ENCODE results near the gene VEGFB.

Gene VEGFB

GRCh38 chr11:64258356-64258755 lies 24.0 kb downstream of the VEGFB start:
- H3K4me1 ChIP-seq (ENCODE audit: insufficient read depth, insufficient read length), result peaks cover 13% of the 10 kb centered on the region
- DNase-seq (ENCODE audit: low read depth, low spot score), result no peak
- H3K4me3 ChIP-seq (ENCODE audit: insufficient read length, low read depth), result no peak overlapping the region
- no peaks in the 10 kb centered on the region for H3K27me3 ChIP-seq (ENCODE audit: insufficient read depth, insufficient read length)
- H3K9me3 ChIP-seq (ENCODE audit: insufficient read depth, low read length), result no peaks in the 10 kb centered on the region
- no peak for TF ChIP-seq ZNF274 (IDR thresholded peaks at IDR 0.05; ENCODE audit: low read depth, low read length)
- no peak for TF ChIP-seq SUZ12 (IDR thresholded peaks at IDR 0.05; ENCODE audit: extremely low read depth, insufficient read depth, insufficient read length)
- TF ChIP-seq YY1 (IDR thresholded peaks at IDR 0.05; ENCODE audit: insufficient read depth, insufficient read length), result no peak
- peaks cover 85% of the 10 kb centered on the region for H3K36me3 ChIP-seq (ENCODE audit: insufficient read depth, insufficient read length, low read length)
- H3K9ac ChIP-seq (ENCODE audit: insufficient read length, low read depth), result no peak overlapping the region

GRCh38 chr11:64258946-64259532 lies 24.7 kb downstream of the VEGFB start:
- peaks cover 17% of the 10 kb centered on the region for H3K4me1 ChIP-seq (ENCODE audit: insufficient read depth, insufficient read length)
- H3K9me3 ChIP-seq (ENCODE audit: insufficient read depth, low read length), result no peaks in the 10 kb centered on the region
- no peak overlapping the region for H3K9ac ChIP-seq (ENCODE audit: insufficient read length, low read depth)
- TF ChIP-seq ZNF274 (IDR thresholded peaks at IDR 0.05; ENCODE audit: low read depth, low read length) (no peak), YY1 (IDR thresholded peaks at IDR 0.05; ENCODE audit: insufficient read depth, insufficient read length) (no peak), SUZ12 (IDR thresholded peaks at IDR 0.05; ENCODE audit: extremely low read depth, insufficient read depth, insufficient read length) (no peak)
- H3K36me3 ChIP-seq (ENCODE audit: insufficient read depth, insufficient read length, low read length), result peaks cover 87% of the 10 kb centered on the region
- H3K4me3 ChIP-seq (ENCODE audit: insufficient read length, low read depth), result no peak overlapping the region
- no peaks in the 10 kb centered on the region for H3K27me3 ChIP-seq (ENCODE audit: insufficient read depth, insufficient read length)
- no peak for DNase-seq (ENCODE audit: low read depth, low spot score)

GRCh38 chr11:64259533-64260067 lies 25.2 kb downstream of the VEGFB start:
- DNase-seq (ENCODE audit: low read depth, low spot score), result no peak
- peaks cover 87% of the 10 kb centered on the region for H3K36me3 ChIP-seq (ENCODE audit: insufficient read depth, insufficient read length, low read length)

GRCh38 chr11:64260147-64260708 lies 25.8 kb downstream of the VEGFB start:
- Histone ChIP-seq H3K9me3 (ENCODE audit: insufficient read depth, low read length) (no peaks in the 10 kb centered on the region), H3K4me3 (ENCODE audit: insufficient read length, low read depth) (no peak overlapping the region), H3K9ac (ENCODE audit: insufficient read length, low read depth) (no peak overlapping the region), H3K36me3 (ENCODE audit: insufficient read depth, insufficient read length, low read length) (peaks cover 84% of the 10 kb centered on the region), H3K27me3 (ENCODE audit: insufficient read depth, insufficient read length) (no peaks in the 10 kb centered on the region), H3K4me1 (ENCODE audit: insufficient read depth, insufficient read length) (peaks cover 20% of the 10 kb centered on the region)
- DNase-seq (ENCODE audit: low read depth, low spot score), result no peak
- TF ChIP-seq YY1 (IDR thresholded peaks at IDR 0.05; ENCODE audit: insufficient read depth, insufficient read length) (no peak), ZNF274 (IDR thresholded peaks at IDR 0.05; ENCODE audit: low read depth, low read length) (no peak), SUZ12 (IDR thresholded peaks at IDR 0.05; ENCODE audit: extremely low read depth, insufficient read depth, insufficient read length) (no peak)

More at GRCh38 chr11:64259533-64260067, 25.2 kb downstream of the VEGFB start:
- no peak overlapping the region for H3K9ac ChIP-seq (ENCODE audit: insufficient read length, low read depth)
- no peaks in the 10 kb centered on the region for H3K9me3 ChIP-seq (ENCODE audit: insufficient read depth, low read length)
- H3K4me1 ChIP-seq (ENCODE audit: insufficient read depth, insufficient read length), result peaks cover 20% of the 10 kb centered on the region
- TF ChIP-seq SUZ12 (IDR thresholded peaks at IDR 0.05; ENCODE audit: extremely low read depth, insufficient read depth, insufficient read length) (no peak), ZNF274 (IDR thresholded peaks at IDR 0.05; ENCODE audit: low read depth, low read length) (no peak), YY1 (IDR thresholded peaks at IDR 0.05; ENCODE audit: insufficient read depth, insufficient read length) (no peak)
- H3K27me3 ChIP-seq (ENCODE audit: insufficient read depth, insufficient read length), result no peaks in the 10 kb centered on the region
- no peak overlapping the region for H3K4me3 ChIP-seq (ENCODE audit: insufficient read length, low read depth)

GRCh38 chr11:64261556-64262080 lies 27.2 kb downstream of the VEGFB start:
- DNase-seq (ENCODE audit: low read depth, low spot score), result no peak
- Histone ChIP-seq H3K36me3 (ENCODE audit: insufficient read depth, insufficient read length, low read length) (peaks cover 84% of the 10 kb centered on the region), H3K9me3 (ENCODE audit: insufficient read depth, low read length) (no peaks in the 10 kb centered on the region), H3K27me3 (ENCODE audit: insufficient read depth, insufficient read length) (no peaks in the 10 kb centered on the region), H3K4me1 (ENCODE audit: insufficient read depth, insufficient read length) (peaks cover 18% of the 10 kb centered on the region), H3K4me3 (ENCODE audit: insufficient read length, low read depth) (no peak overlapping the region), H3K9ac (ENCODE audit: insufficient read length, low read depth) (no peak overlapping the region)
- TF ChIP-seq YY1 (IDR thresholded peaks at IDR 0.05; ENCODE audit: insufficient read depth, insufficient read length) (no peak), ZNF274 (IDR thresholded peaks at IDR 0.05; ENCODE audit: low read depth, low read length) (no peak), SUZ12 (IDR thresholded peaks at IDR 0.05; ENCODE audit: extremely low read depth, insufficient read depth, insufficient read length) (no peak)

GRCh38 chr11:64262271-64263002 lies 28.1 kb downstream of the VEGFB start:
- Histone ChIP-seq H3K4me3 (ENCODE audit: insufficient read length, low read depth) (no peak overlapping the region), H3K36me3 (ENCODE audit: insufficient read depth, insufficient read length, low read length) (peaks cover 89% of the 10 kb centered on the region), H3K9me3 (ENCODE audit: insufficient read depth, low read length) (no peaks in the 10 kb centered on the region), H3K27me3 (ENCODE audit: insufficient read depth, insufficient read length) (no peaks in the 10 kb centered on the region), H3K9ac (ENCODE audit: insufficient read length, low read depth) (no peak overlapping the region), H3K4me1 (ENCODE audit: insufficient read depth, insufficient read length) (peaks cover 17% of the 10 kb centered on the region)
- no peak for TF ChIP-seq YY1 (IDR thresholded peaks at IDR 0.05; ENCODE audit: insufficient read depth, insufficient read length)
- TF ChIP-seq SUZ12 (IDR thresholded peaks at IDR 0.05; ENCODE audit: extremely low read depth, insufficient read depth, insufficient read length), result no peak
- no peak for TF ChIP-seq ZNF274 (IDR thresholded peaks at IDR 0.05; ENCODE audit: low read depth, low read length)
- no peak for DNase-seq (ENCODE audit: low read depth, low spot score)

Measured in NT2/D1 (cell line).